ENCODE data around the gene CDK5RAP2. TPM values are rescaled to one million over a fixed set of nuclear protein-coding genes. Genes with fewer than 3 reads are reported as not detected.

Gene CDK5RAP2
- total RNA-seq, 2 donors from 2014 or later, result 27.1 to 36.7 TPM

- intact Hi-C loops (cut with DNase I, micrococcal nuclease), result no loop called here
- ATAC-seq, result no peak
- DNase-seq, result no peak
These were observed 13.9 kb upstream of the CDK5RAP2 start for GRCh38 chr9:120593955-120594277.

- intact Hi-C loops (cut with DNase I, micrococcal nuclease), result no loop called here
- ATAC-seq (no peak), DNase-seq (no peak)
These were observed 13.4 kb upstream of the CDK5RAP2 start for GRCh38 chr9:120593250-120593954.

GRCh38 chr9:120592210-120592609 is 12.2 kb upstream of the CDK5RAP2 start:
- no peak for ATAC-seq
- intact Hi-C loops (cut with DNase I, micrococcal nuclease), result no loop called here
- DNase-seq, result no peak

GRCh38 chr9:120587328-120587727 is 7.4 kb upstream of the CDK5RAP2 start:
- ATAC-seq, result no peak
- no peak for DNase-seq
- intact Hi-C loops (cut with DNase I, micrococcal nuclease), result no loop called here

GRCh38 chr9:120583958-120584369 is 4.0 kb upstream of the CDK5RAP2 start:
- peak; percentile 19 to 49 for DNase-seq
- intact Hi-C loops (cut with DNase I, micrococcal nuclease), result no loop called here
- no peak for ATAC-seq

GRCh38 chr9:120579139-120580050 is 572 bp downstream of the CDK5RAP2 start:
- ATAC-seq (peak; percentile 53), DNase-seq (no peak)
- intact Hi-C loops (cut with DNase I, micrococcal nuclease), result no loop called here

GRCh38 chr9:120574473-120574872 is 5.5 kb downstream of the CDK5RAP2 start:
- ATAC-seq (no peak), DNase-seq (no peak)
- intact Hi-C loops (cut with DNase I, micrococcal nuclease), result no loop called here

GRCh38 chr9:120572472-120572871 is 7.5 kb downstream of the CDK5RAP2 start:
- ATAC-seq, result no peak
- intact Hi-C loops (cut with DNase I, micrococcal nuclease), result no loop called here
- no peak for DNase-seq

- DNase-seq, result peak in 1 of 2 donors; percentile 31
- peak; percentile 32 for ATAC-seq
- intact Hi-C loops (cut with DNase I, micrococcal nuclease), result no loop called here
These were observed 8.3 kb downstream of the CDK5RAP2 start for GRCh38 chr9:120571443-120572257.

- intact Hi-C loops (cut with DNase I, micrococcal nuclease), result no loop called here
- no peak for ATAC-seq
- DNase-seq, result no peak
These were observed 9.7 kb downstream of the CDK5RAP2 start for GRCh38 chr9:120570296-120570695.

GRCh38 chr9:120569556-120569955 is 10.4 kb downstream of the CDK5RAP2 start:
- intact Hi-C loops (cut with DNase I, micrococcal nuclease), result no loop called here
- ATAC-seq, result no peak

GRCh38 chr9:120568816-120569215 is 11.2 kb downstream of the CDK5RAP2 start:
- no peak for ATAC-seq
- intact Hi-C loops (cut with DNase I, micrococcal nuclease), result no loop called here
- DNase-seq, result no peak

More at GRCh38 chr9:120569556-120569955, 10.4 kb downstream of the CDK5RAP2 start:
- no peak for DNase-seq

GRCh38 chr9:120567874-120568273 is 12.1 kb downstream of the CDK5RAP2 start:
- ATAC-seq (no peak), DNase-seq (no peak)
- intact Hi-C loops (cut with DNase I, micrococcal nuclease), result no loop called here

GRCh38 chr9:120567081-120567480 is 12.9 kb downstream of the CDK5RAP2 start:
- ATAC-seq, result no peak
- no peak for DNase-seq
- intact Hi-C loops (cut with DNase I, micrococcal nuclease), result no loop called here

- intact Hi-C loops (cut with DNase I, micrococcal nuclease), result no loop called here
- no peak for DNase-seq
- no peak for ATAC-seq
These were observed 15.4 kb downstream of the CDK5RAP2 start for GRCh38 chr9:120564589-120564988.

GRCh38 chr9:120562861-120563443 is 17.0 kb downstream of the CDK5RAP2 start:
- peak; percentile 99 for ATAC-seq
- intact Hi-C loops (cut with DNase I, micrococcal nuclease), result no loop called here
- peak; percentile 62 to 82 for DNase-seq

GRCh38 chr9:120561709-120562108 is 18.3 kb downstream of the CDK5RAP2 start:
- intact Hi-C loops (cut with DNase I, micrococcal nuclease), result no loop called here
- DNase-seq (no peak), ATAC-seq (no peak)

- DNase-seq (no peak), ATAC-seq (no peak)
- intact Hi-C loops (cut with DNase I, micrococcal nuclease), result no loop called here
These were observed 20.4 kb downstream of the CDK5RAP2 start for GRCh38 chr9:120559546-120559945.

- intact Hi-C loops (cut with DNase I, micrococcal nuclease), result no loop called here
- DNase-seq (no peak), ATAC-seq (no peak)
These were observed 21.5 kb downstream of the CDK5RAP2 start for GRCh38 chr9:120558454-120558853.

All from left colon (tissue), 2 donors.